GM18909 (cell line): ENCODE data around the gene CBLN2.

Source experiments
- ATAC-seq: cut with Tn5 transposase; IDR thresholded peaks from one replicate; pipeline ENCODE4 v1.9.1; 2021; ENCODE audit warnings: mild to moderate bottlenecking; ENCODE audit not compliant: unreplicated experiment, poor library complexity

Gene CBLN2

DNA sequence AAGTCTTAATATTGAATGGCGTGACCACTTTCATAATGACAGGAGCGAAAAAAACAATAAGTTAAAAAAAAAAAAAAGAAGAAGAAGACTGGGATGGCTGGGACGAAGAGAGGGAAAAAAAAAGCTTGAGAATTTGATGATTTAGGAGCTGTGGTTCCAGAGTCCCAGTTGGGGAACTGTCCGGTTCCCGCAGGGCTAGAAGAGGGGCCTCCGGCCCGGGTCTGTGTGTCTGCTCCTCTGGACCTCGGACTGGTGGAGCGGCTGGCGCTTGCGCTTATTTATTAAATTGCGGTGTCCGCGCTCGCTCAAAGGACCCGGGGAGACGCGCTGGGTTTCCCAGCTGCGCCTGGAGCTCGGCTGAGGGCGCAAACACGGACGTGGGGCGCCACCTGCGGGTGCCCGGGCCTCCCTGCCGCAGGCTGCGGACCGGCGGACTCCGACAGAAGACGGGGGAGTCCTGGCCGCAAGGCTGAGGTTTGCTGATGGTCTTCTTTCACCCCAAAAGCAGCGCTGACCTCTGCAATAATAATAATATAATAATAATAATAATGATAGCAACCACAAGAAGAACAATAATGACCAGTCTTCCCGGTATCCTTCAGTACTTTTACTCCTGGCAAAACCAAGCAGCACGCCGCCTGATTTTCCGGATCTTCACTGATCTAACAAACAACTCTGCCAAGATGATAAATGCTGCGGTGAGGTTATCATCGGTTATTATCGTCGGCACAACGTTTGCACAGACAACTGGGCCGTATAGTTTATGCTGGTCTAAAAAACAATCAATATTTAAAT, at the start of gene CBLN2:
Gene CBLN2, minus strand, starts transcription at position 251 of the 795 bp plus-strand sequence. CDS start 2,182 bp downstream, outside the sequence.
- peak; percentile 92 for ATAC-seq

DNA sequence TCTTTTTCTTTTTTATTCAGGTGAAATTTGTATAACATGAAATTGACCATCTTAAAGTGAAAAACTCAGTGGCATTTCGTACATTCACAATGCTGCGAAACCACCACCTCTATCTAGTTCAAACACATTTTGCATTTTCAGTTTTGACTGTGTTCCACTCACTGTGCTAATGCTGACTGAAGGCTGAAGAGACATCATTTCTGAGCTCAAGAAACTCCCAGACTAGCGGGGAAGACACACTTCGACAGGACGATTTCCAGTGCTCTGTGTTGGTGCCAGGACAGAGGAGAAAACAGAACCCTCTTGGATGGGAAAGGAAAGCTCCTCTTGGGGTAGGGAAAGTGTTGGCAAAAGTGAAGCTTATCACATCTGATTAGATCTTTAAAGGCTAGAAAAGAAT, 44.2 kb upstream of the CBLN2 start:
- no peak for ATAC-seq

DNA sequence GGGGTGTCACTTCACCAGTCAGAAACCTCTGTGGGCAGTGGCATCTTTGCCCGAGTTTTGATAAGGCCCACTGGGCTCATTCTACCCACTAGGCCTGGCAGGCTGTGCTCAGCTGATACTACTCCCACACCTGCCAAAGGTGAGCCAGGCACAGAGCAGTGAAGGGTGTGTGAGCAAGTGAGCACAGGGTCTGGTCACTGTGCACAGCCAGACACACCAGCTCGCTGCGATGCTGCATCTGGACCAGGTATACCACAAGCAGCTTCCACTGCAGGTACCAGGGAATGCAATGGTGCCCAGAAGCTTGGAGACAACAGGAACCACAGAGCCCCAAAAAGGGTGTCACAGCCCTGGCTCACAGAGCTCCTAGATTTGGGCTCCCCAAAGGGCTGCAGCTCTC, 40.6 kb upstream of the CBLN2 start:
- no peak for ATAC-seq

DNA sequence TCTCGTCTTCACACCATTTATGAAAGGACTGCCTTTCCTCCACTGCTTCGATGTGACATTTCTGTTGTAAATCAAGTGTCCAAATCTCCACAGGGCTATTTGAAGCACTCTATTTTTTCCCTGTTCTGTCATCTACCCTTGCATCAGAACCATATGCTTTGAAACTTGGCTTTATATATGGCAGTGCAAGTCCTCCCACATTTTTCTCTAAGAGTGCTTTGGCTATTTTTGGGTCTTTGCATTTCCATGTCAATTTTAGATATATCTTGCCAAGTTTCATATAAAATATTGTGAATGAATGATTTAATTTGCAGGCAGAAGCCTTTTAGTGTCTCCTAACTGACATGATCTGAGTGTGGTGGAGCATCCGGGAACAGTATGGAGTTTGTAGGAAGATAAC, 37.8 kb upstream of the CBLN2 start:
- no peak for ATAC-seq

DNA sequence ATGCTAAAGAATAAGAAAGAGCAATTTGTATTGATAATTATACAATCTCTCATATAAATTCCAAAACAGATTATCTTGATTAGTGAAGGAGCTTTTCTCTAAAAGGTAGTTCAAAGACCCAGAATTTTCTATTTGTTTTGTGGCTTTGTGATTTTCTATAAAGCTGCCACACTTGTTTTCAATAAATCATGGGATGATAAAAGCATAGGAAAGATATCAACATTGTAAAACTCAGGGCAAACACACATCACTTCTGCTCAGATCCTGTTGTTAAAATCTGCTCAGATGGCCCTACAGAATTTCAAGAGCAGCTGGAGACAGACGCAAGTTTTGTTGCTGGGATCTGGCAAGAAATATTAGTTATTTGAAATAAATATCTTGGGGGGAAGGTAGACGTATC, 28.8 kb upstream of the CBLN2 start:
- no peak for ATAC-seq

DNA sequence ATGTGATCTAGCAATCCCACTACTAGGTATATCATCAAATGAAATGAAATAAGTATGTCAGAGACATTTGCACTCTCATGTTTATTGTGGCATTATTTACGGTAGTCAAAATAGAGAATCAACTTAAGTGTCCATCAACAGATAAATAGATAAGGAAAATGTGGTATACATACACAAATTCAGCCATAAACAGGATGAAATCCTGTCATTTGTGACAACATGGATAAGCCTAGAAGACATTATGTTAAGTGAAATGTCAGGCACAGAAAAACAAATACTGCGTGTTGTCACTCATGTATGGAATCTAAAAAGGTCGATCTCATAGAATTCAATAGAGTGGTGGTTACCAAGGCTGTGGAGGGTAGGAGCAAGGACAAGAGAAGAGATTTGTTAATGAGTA, 22.1 kb upstream of the CBLN2 start:
- ATAC-seq: no peak

DNA sequence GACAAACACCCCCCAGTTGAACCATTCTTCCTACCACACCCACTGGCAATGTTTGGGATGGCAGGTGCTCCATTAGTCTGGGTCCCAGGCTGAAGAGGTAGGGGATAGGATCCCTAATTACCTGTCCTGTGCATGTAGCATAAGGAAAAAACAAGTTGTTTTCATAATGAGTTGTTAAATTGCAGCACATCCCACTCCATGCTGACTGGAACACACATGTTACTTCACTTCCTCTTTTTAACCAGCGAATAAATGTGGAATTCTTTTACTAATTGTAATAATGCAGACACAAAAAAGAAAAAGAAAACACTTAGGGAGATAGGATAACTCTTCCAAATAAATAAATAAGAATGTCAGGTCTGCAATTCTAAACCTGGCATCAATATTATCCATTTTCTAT, 11.8 kb upstream of the CBLN2 start:
- no peak for ATAC-seq

DNA sequence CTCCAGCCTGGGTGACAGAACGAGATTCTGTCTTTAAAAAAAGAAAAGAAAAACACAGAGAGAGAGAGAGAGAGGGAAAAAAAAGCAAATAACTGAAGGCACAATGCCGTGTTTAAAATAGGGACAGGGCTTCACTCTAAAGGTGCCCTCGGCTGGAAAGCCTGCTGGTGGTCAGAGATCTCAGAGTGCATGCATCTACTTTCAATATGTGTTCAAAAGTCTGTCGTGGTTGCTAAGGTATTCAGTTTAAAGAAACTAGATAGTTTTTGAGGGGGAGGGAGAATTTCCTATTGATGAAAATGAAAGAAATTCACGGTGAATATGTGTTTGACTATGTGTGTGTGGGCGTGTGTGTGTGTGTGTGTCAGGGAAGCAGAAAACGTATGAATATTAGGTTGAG, 11.0 kb upstream of the CBLN2 start:
- ATAC-seq: no peak

DNA sequence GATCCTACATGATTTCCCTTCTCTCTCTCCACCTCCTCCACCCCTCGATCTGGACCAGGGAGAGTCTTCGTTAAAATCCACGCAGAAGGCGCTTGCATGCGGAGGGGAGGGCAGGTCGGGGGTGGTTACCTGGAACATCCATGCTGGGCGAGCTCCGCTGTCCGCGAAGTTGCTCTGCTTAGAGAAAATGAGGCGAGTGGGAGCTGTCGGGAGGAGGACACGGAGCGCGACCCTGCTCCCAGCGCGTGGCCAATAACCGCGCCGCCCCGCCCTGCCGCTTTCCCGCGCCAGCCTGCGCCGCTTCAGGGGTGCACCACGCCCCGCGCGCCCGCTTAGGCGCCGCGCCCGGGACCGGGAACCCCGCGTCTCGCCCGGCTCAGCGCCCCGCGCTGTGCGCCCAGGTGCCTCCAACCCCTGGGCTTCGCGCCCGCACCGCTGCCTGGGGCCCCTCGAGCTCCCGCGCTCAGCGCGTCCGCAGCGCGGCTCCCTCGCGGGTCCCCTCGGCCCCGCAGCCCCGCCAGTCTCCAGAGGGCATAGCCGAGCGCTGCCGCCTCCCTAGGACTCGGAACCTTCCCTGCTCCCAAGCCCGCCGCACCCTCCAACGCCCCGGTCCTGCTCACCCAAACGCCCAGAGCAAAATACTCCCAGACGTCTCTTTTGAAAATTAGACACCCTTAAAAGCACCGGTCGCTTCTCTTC, 636 bp downstream of the CBLN2 start:
- no peak for ATAC-seq

DNA sequence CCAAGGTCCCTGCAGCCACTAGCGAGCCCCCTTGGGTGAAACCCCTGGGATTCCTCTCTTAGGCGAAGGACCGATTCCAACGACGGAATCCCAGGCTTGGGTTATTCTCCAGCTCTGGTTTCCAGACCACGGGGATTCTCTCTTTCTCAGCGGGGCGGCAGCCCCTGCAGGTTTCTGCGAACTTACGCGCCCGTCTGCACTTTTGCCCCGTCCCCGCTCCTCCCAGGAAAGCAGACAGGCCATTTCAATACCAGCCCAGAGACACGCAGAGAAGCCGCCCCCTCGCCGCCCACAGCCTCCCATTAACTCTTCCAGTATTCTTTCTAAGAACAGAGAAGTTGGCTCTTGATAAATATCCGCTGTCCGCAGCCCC, 1.2 kb downstream of the CBLN2 start:
- ATAC-seq: no peak

DNA sequence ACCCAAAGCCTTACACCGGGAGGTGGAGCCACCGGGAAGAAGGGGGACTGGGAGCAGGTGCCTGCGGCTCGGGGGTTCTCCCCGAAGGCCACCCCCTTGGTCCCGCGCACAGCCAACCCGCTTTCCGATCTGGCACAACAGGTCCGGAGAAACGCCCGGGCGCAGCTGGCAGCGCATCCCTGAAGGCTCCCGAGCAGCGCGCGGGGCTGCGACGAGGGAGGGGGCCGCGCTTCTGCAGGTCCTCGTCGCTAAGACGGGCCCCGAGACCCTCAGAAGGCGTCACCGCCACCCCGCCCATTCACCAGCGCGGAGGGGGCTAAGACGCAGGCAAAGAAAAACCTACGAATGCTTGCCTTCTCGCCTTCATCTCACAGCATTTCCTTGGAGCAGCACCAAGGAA, 1.8 kb downstream of the CBLN2 start:
- ATAC-seq: no peak

DNA sequence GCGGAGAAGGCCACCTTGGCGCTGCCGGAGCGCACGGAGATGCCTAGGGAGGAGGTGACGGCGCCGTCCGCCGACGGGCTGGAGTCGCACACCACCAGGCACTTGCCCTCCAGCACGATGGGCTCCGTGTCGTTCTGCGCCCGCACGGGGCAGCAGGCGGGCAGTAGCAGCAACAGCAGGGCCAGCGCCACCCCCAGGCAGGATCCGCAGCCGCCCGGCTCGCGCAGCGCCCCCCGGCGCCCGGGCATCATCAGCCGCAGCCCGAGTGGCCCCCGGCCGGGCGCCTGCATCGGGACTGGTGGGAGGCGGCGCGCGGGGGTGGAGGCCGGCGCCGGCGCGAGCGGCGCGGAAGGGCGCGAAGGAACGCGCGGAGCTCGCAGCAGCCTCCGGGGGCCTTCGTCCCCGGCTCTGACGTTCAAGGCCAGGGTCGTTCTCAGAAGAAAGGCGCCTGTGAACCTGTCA, 2.2 kb downstream of the CBLN2 start:
- no peak for ATAC-seq

DNA sequence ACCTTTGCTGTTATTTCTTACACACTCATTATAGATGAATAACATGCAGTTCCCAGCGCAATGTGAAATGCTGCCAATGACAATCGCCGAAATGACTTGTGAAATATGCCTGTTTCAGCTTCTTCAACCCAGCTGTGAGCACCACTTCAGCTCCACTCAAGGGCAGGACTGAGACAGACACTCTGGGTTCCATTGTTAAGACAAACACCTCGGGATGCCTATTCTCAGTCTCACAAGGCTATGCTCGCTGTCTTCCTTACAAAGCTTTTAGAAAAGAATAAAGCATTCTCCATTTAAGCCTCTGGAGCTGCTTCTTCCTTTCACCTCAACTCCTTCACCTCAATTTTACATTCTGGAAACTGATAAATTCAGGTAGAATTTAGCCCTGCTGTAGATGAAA, 4.2 kb downstream of the CBLN2 start:
- ATAC-seq: no peak

DNA sequence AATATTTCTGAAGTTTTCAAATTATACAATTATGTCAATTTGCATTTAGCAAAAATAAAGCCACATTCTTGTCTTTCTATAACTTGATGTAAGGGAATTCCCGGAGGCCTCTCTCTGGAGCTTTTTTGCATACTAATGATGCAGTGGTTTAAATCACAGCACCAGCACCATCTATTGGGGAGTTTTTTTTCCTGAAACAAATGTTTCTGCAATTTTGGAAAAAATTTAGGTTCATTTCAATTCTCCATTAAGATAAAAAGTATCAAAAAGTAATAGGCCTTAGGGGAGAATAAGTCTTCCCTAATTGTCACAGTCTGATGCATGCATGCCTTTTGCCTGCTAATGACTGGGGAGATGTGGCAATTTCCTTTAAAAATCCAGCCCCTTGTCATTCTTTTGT, 13.5 kb downstream of the CBLN2 start:
- no peak for ATAC-seq

DNA sequence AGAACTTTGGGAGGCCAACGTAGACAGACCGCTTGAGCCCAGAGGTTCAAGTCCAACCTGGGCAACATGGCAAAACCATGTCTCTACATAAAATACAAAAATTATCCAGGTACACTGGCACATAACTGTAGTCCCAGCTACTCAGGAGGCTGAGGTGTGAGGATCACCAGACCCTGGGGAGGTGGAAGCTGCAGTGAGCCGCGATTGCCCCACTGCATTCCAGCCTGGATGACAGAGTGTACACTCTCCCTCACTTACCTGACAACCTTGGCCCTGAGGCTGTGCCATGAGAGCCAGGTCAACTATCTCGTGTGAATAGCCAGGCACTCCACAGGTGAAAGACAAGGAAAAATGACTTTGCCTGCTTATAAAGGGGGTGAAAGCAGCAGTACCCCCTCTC, 39.3 kb downstream of the CBLN2 start:
- no peak for ATAC-seq

DNA sequence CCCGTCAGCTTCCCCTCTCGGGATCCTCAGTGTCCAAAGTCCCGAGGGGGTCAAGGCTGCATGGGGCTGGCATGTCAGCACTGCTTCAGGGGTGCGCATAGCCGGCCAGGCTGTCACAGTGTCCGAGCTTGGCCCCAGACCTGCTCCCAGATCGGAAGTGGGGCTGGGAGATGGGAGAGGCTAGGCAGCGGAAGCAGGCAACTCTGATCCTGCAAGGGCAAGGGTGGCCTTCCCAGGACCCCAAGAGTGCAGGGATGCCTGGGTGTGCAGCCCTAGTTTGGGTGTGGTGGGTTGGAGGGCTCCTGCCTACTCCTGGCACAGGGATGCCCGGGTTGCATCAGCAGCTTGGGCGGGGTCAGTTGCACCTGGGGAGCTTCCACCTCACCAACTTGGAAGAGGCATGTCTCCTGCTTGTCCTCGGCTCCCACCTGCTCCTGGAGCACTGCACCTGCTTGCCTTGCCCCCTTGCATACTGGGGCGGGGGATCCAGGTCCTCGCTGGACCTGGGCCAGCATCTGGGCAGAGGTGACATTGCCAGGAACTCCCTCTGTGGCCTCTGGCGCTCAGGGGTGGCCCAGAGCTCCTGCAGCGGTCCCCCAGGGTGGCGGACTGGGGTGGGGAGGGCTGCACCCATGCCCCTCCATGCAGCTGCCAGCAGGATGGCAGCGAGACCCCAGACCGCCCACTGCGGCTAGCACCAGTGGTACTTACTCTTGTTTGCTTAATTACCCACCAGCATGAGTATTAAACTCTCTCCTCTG, 41.3 kb downstream of the CBLN2 start:
- ATAC-seq: no peak

DNA sequence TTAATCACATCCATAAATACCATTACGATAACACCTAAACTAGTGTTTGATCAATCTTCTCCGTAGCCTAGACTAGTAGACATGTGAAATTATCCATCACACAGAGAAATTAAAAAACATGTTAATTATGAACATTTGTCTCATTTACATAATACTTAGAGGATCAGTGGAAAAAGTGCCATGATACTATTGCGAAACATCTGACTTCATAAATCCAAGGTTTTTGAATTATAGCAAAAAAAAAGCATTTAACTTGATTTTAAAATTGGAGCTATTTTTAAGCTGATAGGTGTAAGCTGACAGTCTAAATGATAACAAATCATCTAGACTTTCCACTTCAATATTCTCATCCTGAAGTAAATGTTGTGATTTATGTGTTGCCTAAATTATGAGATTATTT, 51.6 kb downstream of the CBLN2 start:
- no peak for ATAC-seq
